Mucosa of descending colon (tissue), 3 donors: ENCODE results near the gene USP13. TPM values are rescaled to one million over a fixed set of nuclear protein-coding genes. Genes with fewer than 3 reads are reported as not detected.

Experiments
- ATAC-seq: fragments of 200-7000 bp; cut with Tn5 transposase; one replicate; pipeline ENCODE4 v1.9.1; 2020; ENCODE audit warnings: mild to moderate bottlenecking, moderate library complexity
- DNase-seq, 3 donors: peaks; one replicate each; pipeline ENCODE4 v3.0.0-alpha.2; 2020
- H3K36me3 ChIP-seq: fragments of 200-600 bp; one replicate; pipeline ENCODE4 v1.8.0; 2021; ENCODE audit warnings: low read depth, mild to moderate bottlenecking
- H3K4me1 ChIP-seq: fragments of 200-600 bp; one replicate; pipeline ENCODE4 v1.8.0; 2021; ENCODE audit warnings: low read depth, mild to moderate bottlenecking
- H3K4me3 ChIP-seq: fragments of 200-600 bp; one replicate; pipeline ENCODE4 v1.8.0; 2021; ENCODE audit warnings: mild to moderate bottlenecking
- H3K9me3 ChIP-seq: fragments of 200-600 bp; one replicate; pipeline ENCODE4 v1.8.0; 2021; ENCODE audit warnings: mild to moderate bottlenecking
- CTCF ChIP-seq: fragments of 200-600 bp; IDR thresholded peaks from one replicate; pipeline ENCODE4 v1.8.0; 2022; ENCODE audit warnings: antibody characterized with exemption, mild to moderate bottlenecking
- intact Hi-C, 2 donors: fragments of 100-400 bp; cut with DNase I in 1 of 2; cut with micrococcal nuclease in 1 of 2; formaldehyde crosslinking; loops; one replicate each; pipeline versions ENCODE4 v1.11.0 to v1.11.1; 2022; cut with DNase I, micrococcal nuclease
- total RNA-seq, 3 donors: library from RNA; stranded (reverse); fragmentation: NEBNext Ultra II Directional in 2 of 3; extraction: Animal tissue kit (Norgen Biotek cat#: 25700) in 2 of 3; gene quantifications; one replicate each; pipeline versions ENCODE4 v1.2.1 to v1.2.4, GENCODE V29; 2021 to 2023
- donor health status: DM: no; HTN: no; CAD: no; lungs with moderate emphysema.
- donor health status: DM: no; HTN: no; CAD: no.
- donor health status: DM: no; HTN: yes; CAD: no.

USP13 gene
- total RNA-seq, 3 donors from 2014 or later: 3.6 to 9.3 (median 5.5) TPM

- no peak for ATAC-seq
- Histone ChIP-seq H3K4me1 (no peaks in the 10 kb centered on the region), H3K36me3 (no peaks in the 10 kb centered on the region), H3K9me3 (no peaks in the 10 kb centered on the region), H3K4me3 (no peak overlapping the region)
- intact Hi-C loops: no loop called here
- DNase-seq: no peak
- no peak for TF ChIP-seq CTCF
These were observed 153.3 kb downstream of the USP13 start for GRCh38 chr3:179806177-179806576.

DNA sequence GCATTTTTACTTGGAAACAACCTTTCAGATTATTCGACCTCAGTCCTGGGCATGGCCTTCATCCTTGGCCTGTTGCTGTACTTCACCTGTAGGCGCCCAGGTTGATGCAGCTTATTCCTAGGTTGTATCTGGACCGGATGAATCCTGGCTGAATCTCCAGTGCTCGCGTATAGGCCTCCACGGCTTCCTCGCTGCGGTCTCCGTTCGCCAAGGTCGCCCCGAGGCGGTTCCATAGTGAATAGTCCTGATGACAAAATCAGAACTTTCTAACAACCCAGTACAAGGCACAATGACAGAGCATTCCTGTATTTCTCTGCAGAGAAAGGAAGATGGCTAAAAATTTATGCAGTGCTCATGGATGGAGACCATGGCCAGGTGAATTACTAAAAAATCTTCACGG lies 154.7 kb downstream of the USP13 start:
- no peaks in the 10 kb centered on the region for H3K36me3 ChIP-seq
- H3K9me3 ChIP-seq: no peaks in the 10 kb centered on the region
- no peaks in the 10 kb centered on the region for H3K4me1 ChIP-seq
- no peak overlapping the region for H3K4me3 ChIP-seq
- DNase-seq: no peak
- intact Hi-C loops: no loop called here
- ATAC-seq: no peak
- no peak for TF ChIP-seq CTCF

DNA sequence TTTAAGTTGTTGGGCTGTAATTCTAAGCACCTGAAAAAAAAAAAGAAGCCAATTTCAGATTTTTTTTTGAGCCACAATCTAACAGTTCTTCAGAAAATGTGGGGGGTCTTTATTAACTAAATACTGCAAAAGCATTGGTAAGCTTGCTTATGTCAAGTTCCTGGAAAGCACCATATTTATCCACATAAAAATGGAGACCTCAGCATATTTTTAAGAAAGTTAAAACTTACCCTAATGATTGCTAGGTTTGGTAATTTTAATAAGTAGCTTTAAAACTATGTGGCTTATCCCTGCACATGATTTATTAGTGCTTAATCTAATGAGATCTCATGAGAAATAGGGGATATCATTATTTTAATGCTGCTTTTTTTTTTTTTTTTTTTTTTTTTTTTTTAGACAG lies 156.8 kb downstream of the USP13 start:
- no peaks in the 10 kb centered on the region for H3K4me1 ChIP-seq
- no peak for TF ChIP-seq CTCF
- H3K9me3 ChIP-seq: no peaks in the 10 kb centered on the region
- intact Hi-C loops: no loop called here
- H3K4me3 ChIP-seq: no peak overlapping the region
- no peak for DNase-seq
- ATAC-seq: no peak
- no peaks in the 10 kb centered on the region for H3K36me3 ChIP-seq

- intact Hi-C loops: no loop called here
- TF ChIP-seq CTCF: no peak
- Histone ChIP-seq H3K9me3 (no peaks in the 10 kb centered on the region), H3K36me3 (no peaks in the 10 kb centered on the region), H3K4me3 (no peak overlapping the region), H3K4me1 (no peaks in the 10 kb centered on the region)
- DNase-seq: peak in 1 of 3 donors; percentile 35
- peak; percentile 73 for ATAC-seq
These were observed 158.7 kb downstream of the USP13 start for GRCh38 chr3:179811321-179812095.

DNA sequence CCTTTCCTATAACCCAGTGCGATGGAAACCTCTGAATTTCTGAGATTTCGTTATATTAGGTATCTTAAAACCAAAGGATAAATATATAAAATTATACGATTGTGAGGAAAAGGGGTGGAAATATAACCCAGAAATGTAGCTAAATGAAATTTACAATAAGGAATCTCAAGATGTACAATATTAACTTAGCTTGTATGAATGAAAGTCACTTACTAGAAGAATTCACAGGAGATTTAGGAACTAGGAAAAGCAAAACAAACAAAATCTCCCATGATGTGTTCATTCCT lies 159.2 kb downstream of the USP13 start:
- no peaks in the 10 kb centered on the region for H3K9me3 ChIP-seq
- TF ChIP-seq CTCF: no peak
- no peaks in the 10 kb centered on the region for H3K4me1 ChIP-seq
- no peak for ATAC-seq
- no peak overlapping the region for H3K4me3 ChIP-seq
- intact Hi-C loops: no loop called here
- DNase-seq: no peak
- no peaks in the 10 kb centered on the region for H3K36me3 ChIP-seq

GRCh38 chr3:179819379-179819778 lies 166.5 kb downstream of the USP13 start:
- ATAC-seq: no peak
- Histone ChIP-seq H3K4me3 (no peak overlapping the region), H3K36me3 (no peaks in the 10 kb centered on the region), H3K9me3 (no peaks in the 10 kb centered on the region), H3K4me1 (no peaks in the 10 kb centered on the region)
- no peak for TF ChIP-seq CTCF
- intact Hi-C loops: no loop called here
- no peak for DNase-seq
